ENCODE data around the gene TMEM9B.

GRCh38 chr11:8963569-8964323 is 496 bp downstream of the TMEM9B start:
- no peak for TF ChIP-seq MXI1 (IDR thresholded peaks at IDR 0.05; ENCODE audit: low read depth, low read length)
- no peak for TF ChIP-seq ZNF311 (CRISPR knock-in tag; IDR thresholded peaks at IDR 0.05)
- no peak for TF ChIP-seq HOMEZ (CRISPR knock-in tag; IDR thresholded peaks at IDR 0.05)
- TF ChIP-seq SMC3 (conservative IDR thresholded peaks at IDR 0.05; ENCODE audit: insufficient read depth, low read depth, low read length), result no peak
- no peak for TF ChIP-seq HNRNPUL1 (IDR thresholded peaks at IDR 0.05; ENCODE audit: low read length)
- no peak for TF ChIP-seq ZNF384 (IDR thresholded peaks at IDR 0.05; ENCODE audit: low read depth, low read length)
- no peak for TF ChIP-seq RBFOX2 (IDR thresholded peaks at IDR 0.05; ENCODE audit: low read depth, low read length)
- TF ChIP-seq PURB (CRISPR knock-in tag; IDR thresholded peaks at IDR 0.05; ENCODE audit: low read depth), result no peak
- TF ChIP-seq POLR2A (conservative IDR thresholded peaks at IDR 0.05), result no peak
- no peak for TF ChIP-seq CEBPB (tag; IDR thresholded peaks at IDR 0.05)
- no peak for TF ChIP-seq ZBED1 (IDR thresholded peaks at IDR 0.05)
- TF ChIP-seq ZBTB43 (CRISPR knock-in tag; IDR thresholded peaks at IDR 0.05), result no peak
- TF ChIP-seq ZNF143 (CRISPR knock-in tag; IDR thresholded peaks at IDR 0.05), result no peak
- no peak for TF ChIP-seq PHF21A (IDR thresholded peaks at IDR 0.05; ENCODE audit: borderline replicate concordance, low read depth)

Data from K562 (cell line).